Stimulated activated CD4-positive, alpha-beta T cell treated with anti-CD3 and anti-CD28 coated beads, Interleukin-12 subunit alpha, Interleukin-12 subunit beta, amount 100 ng/mL, for 48 hours (primary cell): ENCODE data around the gene USP28.
"Not testable (repeated sequence)": the region's sequence is repeated elsewhere in the genome, so short reads cannot be mapped to it uniquely, and the experiment has no call there.

Source experiments
- DNase-seq, 3 donors: peaks; one replicate each; pipeline ENCODE4 v3.0.0-alpha.2; 2020; ENCODE audit warnings: low read depth in 2 of 3, low spot score in 1 of 3

Gene USP28, protein sequence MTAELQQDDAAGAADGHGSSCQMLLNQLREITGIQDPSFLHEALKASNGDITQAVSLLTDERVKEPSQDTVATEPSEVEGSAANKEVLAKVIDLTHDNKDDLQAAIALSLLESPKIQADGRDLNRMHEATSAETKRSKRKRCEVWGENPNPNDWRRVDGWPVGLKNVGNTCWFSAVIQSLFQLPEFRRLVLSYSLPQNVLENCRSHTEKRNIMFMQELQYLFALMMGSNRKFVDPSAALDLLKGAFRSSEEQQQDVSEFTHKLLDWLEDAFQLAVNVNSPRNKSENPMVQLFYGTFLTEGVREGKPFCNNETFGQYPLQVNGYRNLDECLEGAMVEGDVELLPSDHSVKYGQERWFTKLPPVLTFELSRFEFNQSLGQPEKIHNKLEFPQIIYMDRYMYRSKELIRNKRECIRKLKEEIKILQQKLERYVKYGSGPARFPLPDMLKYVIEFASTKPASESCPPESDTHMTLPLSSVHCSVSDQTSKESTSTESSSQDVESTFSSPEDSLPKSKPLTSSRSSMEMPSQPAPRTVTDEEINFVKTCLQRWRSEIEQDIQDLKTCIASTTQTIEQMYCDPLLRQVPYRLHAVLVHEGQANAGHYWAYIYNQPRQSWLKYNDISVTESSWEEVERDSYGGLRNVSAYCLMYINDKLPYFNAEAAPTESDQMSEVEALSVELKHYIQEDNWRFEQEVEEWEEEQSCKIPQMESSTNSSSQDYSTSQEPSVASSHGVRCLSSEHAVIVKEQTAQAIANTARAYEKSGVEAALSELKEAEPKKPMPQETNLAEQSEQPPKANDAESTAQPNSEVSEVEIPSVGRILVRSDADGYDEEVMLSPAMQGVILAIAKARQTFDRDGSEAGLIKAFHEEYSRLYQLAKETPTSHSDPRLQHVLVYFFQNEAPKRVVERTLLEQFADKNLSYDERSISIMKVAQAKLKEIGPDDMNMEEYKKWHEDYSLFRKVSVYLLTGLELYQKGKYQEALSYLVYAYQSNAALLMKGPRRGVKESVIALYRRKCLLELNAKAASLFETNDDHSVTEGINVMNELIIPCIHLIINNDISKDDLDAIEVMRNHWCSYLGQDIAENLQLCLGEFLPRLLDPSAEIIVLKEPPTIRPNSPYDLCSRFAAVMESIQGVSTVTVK

DNA sequence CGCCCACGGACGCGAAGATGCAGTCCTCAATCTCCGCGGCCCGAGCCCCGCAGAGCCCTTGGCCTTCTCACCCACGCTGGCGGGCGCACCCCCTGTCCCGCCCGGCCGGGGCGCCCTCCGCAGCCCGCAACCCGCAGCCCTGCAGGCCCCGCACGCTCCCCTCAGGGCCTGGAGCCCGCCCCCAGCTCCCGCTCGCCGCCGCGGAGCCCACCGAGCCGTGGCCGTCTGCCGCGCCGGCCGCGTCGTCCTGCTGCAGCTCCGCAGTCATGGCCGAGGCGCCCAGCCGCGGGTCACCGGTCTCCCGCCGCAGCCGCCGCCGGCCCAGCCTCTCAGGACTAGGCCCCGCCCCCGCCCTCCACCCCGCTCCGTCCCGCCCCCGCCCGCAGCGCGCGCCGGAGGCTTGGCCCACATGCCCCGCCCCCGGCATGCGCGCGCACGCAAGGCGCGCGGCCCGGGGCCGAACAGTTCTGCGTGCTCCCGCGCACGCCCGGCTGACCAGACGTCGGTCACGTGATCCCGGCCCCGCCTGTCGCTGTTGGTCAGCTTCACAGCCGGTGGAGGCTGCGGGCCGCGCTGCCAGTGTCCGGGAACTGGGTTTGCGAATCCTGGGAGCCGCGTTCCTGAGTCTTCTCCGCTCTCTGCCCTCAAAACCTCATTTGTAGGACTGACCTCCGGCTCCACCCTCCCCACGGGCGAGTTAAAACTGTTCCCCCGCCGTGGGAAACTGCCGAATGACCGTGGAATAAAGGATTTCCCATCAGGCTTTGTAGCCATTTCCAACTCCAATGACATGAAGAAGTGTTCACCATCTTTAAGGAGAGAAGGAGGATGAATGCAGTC, at the start of gene USP28:
Gene USP28 (minus strand): TSS at position 339 of the 840 bp plus-strand sequence. CDS start 71 bp downstream, at position 268.
- peak; percentile 65 to 79 (median 66) for DNase-seq

DNA sequence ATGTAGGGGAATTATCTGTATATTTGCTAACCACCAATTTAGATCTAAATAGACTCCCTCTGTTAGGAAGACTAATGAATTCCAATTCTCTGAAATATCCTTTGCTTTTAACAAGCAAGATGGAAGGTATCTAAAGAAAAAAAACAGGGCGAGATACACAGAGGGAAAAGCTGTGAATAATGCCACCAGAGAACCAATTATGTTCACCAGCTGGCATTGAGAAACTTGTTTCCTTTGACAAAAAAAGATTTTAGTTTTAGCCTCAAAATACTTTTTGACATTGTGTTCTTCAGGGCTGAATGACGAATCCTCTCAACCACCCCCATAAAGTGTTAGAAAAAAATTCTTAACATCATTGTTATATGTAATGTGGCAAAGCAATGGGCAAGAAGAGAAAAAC, 48.2 kb upstream of the USP28 start:
- no peak for DNase-seq

DNA sequence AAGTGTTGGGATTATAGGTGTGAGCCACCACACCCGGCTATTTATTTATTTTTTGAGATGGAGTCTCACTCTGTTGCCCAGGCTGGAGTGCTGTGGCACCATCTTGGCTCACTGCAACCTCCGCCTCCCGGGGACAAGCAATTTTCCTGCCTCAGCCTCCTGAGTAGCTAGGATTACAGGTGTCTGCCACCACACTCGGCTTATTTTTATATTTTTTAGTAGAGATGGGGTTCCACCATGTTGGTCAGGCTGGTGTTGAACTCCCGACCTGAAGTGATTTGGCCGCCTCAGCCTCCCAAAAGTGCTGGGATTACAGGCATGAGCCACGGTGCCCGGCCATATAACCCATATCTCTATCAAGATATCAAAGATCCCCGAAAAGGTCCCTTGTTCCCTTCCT, 36.1 kb upstream of the USP28 start:
- DNase-seq, result not testable (repeated sequence)

DNA sequence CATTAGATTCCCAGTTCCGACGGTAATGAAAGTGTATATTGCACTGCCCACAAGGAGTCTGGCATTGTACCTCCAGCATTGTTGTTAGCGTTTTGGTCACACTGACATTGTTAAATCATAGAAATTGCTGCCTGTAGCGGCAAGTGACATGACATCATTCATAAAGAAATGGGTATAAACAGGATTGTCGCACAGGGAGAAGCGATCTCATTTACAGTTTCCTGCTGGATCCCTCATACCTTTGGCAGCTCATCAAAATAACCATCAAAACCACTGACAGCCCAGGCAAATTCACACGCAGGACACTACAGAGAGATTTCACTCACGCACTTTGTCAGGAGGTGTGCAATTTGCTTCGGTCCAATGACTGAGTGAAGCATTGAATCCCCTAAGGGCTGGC, 32.7 kb upstream of the USP28 start:
- no peak for DNase-seq

DNA sequence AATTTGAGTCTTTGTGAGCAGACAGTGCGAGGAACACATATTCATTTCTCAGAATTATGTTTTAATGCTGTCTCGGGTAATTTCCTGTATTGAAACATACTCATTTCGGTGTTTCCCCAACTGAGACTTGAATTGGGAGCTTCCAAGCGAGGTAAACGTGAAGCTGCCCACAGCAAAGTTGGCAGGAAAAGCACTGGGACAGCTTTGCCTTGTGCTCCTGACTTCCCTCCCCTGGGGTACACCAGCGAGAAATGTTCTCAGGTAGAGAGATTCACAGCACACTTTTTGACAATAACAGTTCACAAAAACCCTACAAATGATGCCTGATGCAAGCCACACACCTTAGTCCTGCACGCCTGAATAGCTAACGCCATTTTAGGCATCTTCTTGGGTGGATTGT, 32.3 kb upstream of the USP28 start:
- DNase-seq, result no peak

DNA sequence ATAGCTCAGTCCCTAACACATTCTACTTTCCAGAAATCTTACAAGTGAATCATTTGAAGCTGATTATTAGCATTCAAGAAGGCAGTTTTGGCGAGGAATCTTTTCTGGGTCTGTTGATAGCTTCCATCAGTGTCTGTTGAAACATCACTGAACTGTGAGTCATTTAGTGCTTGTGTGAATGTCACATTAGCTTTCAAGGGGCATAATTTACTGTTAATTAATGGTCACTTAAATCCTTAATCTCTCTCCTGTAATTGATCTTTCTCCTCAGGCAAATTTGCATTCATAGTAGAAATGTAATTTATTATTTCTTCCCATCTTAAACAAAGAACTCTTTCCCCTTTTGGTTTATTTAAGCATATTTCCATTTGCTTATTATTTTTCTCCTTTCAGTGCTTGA, 31.8 kb upstream of the USP28 start:
- no peak for DNase-seq

DNA sequence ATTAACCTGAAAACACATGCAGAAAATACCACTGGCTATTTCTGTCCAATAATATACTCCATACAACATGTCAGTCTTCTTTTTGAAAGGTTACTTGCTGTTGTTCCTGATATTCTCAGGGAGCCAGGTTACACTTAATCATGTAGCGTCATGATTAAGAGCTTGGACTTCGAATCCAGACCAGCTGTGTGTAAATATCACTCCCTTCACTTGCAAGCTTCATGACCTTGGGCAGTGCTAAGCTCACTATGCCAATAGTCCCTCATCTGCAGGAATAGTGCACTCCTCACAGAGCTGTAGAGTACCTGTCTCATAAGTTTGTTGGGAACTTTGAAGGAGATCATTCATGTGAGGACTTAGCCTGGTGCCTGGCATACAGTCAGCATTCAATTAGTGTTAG, 31.1 kb upstream of the USP28 start:
- no peak for DNase-seq

DNA sequence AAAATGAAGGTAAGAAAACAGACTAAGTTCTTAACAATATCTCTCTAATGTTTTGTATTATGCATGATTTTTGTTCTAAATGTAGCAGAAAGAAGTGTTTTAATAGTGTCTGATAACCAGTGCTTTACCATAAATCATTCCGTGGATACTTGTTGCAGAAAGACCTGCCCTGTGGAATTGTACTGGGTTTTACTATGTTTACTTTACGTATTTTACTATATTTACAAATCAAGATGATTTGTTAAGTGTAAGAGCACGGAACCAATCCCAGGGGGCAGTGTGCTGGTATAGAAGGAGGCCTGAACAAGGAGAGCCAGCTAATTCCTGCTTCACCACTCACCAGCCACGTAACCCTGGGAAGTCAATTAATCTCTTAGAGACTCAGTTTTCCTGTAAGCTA, 30.7 kb upstream of the USP28 start:
- no peak for DNase-seq

DNA sequence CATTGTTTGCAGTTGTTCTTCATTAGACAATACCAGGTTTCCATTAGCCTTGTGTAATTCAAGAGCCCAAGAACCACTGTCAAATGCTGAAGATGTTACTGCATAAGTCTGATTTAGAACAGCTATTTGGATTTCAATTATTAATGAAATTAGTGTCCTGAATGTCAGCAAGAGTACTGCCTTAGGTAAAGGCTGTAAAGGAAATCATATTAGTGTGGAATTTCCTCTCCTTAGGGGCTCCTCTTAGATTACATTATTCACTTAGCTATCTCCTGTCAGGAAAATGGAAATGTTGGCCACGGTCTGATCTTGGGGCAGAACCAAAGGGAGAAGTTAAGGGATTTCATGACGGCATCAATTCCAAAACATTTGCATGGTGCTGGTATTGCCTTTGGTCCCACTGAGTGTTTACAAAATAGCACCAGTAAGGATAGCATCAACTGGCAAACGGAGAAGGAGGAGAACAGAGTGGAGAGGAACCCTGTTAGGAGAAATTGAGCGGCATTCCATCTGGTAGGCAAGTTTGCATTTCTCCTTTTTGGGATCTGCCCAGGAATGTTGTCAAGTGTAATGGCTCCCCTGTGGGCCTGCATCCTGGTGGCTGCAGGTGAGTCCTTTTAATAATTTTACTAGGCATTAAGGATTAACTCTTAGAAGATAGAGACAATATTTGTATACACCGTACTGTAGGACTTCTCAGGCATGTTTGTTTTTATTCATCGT, 29.2 kb upstream of the USP28 start, which contains the start of gene HTR3B:
Gene HTR3B (plus strand): TSS at position 418 of the 723 bp plus-strand sequence. CDS start 138 bp downstream, at position 556.
- no peak for DNase-seq

DNA sequence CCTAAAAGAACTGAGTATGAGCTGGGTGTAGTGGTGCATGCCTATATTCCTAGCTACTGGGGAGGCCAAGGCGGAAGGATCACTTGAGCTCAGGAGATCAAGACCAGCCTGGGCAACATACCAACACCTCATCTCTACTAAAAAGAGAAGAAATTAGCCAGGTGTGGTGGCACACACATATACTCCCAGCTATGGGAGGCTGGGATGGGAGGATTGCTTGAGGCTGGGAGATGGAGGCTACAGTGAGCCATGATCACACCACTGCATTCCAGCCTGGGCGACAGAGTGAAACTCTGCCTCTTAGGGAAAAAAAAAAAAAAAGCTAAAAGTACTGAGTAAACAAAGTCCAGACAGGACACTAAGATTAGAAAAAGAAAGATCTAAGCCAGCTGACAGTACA, 25.8 kb upstream of the USP28 start:
- DNase-seq, result no peak

DNA sequence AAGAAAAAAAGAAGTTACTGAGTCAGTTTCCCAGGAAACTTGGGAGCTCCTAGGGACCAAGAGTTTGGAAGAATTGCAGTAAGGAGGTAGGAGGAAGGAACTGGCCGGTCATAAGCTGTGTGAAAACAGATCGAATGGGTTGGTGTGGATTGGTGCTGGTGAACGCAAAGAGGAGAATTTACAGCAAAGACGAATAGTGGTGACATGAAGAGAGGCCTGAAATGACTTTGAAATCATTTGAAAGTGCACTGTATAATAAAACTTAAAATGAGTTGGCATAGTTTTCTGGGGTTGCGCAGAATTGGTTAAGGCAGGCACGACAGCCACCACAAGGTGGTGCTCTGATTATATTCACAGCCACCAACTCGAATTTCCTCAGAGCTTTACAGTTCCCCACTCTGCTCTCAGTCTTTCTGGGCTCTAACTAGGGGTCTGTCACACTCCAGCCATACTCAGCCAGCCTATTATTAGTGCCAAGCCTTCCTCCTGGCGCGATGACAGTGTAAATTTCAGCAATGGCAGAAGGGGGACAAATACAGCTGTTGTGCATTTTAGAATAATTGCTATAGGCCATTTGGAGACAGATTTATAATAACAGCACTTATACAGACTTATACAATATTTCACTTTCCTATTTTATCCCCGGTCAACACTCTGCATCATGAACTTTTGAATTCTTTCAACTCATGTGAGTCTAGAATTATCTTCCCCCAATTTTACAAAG, 20.9 kb upstream of the USP28 start:
- DNase-seq, result no peak

DNA sequence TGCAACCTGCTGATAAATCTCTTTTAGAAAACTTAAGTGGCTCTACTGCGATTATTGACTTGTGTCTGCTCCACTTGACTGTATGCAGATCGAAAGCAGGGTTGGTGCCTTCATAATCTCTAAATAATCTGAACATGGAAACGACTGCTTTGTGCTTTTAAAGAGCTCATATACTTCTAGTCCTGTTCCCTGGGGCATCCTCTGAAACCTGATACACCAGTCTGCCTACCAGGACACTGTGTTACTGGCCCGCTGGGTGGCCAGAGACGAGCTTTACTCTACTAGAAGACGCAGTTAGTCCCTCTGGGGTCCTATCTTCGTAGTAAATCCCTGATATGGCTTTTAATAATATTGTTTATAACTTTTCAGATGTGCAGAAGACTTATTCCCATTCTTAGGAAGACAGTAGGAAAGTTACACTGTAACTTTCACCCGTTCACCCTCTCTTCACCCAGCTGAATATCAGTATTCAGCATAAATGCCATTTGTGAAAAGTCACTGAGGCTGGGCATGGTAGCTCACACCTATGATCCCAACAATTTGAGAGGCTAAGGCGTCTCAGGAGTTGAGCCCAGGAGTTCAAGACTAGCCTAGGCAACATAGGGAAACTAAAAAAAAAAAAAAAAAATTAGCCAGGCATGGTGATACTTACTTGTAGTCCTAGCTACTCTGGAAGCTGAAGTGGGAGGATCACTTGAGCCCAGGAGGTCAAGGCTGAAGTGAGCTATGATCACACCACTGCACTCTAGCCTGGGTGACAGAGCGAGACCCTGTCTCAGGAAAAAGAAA, 20.2 kb upstream of the USP28 start:
- DNase-seq, result no peak

DNA sequence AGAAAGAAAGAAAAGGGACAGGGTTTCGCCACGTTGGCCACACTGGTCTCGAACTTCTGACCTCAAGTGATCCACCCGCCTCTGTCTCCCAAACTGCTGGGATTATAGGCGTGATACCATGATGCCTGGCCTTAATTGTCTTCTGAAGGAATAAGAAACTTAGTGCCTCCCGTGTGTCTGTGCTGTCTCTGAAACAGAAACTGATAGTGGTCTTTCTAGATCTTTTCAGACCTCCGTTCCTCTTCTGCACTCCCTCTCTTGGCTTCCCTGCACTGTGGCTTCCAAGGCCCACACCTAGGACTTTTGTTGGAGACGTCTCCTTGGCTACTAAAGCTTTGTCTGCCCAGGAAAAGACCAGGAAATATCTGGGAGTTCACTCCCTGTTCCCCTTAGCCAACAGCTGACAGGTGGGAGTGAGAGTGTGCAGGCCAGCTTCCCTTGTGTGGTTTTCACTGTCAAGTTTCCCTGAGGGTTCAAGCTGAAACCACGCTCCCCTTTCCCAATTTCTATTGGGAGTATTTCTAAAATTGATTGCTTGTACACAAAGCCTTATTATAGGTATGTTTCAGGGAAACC, 19.1 kb upstream of the USP28 start:
- no peak for DNase-seq

DNA sequence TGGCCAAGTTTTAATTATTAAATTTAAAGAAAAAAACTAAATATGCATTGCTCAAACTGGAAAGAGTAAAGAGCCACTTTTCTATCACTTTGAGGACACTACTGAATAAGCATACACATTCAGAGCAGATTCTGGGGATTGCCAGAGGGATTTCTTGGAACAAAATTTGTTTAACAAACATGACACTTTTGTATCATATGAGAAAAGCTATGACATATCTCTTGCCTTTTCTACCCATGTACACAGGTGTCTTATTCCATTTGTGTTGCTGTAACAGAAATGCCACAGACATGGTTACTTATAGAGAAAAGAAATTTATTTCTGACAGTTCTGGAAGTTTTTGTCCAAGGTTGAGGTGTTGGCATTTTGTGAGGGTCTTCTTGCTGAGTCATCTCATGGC, 13.5 kb upstream of the USP28 start:
- DNase-seq, result no peak

DNA sequence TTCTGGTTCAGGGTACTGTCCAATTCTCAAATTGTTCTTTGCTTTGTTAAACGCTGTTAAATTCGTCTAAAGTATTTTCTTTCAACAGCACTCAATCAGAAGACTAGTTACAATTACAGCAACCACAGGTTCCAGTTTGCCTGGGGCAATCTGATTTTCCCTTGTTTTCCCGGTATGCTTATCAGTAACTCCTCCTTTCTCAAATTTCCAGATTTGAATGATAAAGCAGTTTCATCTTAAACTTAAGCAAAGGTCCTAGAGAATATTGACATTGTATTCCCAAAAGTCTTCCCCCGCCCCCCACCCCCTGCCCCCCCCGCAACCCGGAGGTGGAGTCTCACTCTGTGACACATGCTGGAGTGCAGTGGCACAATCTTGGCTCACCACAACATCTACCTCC, 10.5 kb upstream of the USP28 start:
- no peak for DNase-seq

DNA sequence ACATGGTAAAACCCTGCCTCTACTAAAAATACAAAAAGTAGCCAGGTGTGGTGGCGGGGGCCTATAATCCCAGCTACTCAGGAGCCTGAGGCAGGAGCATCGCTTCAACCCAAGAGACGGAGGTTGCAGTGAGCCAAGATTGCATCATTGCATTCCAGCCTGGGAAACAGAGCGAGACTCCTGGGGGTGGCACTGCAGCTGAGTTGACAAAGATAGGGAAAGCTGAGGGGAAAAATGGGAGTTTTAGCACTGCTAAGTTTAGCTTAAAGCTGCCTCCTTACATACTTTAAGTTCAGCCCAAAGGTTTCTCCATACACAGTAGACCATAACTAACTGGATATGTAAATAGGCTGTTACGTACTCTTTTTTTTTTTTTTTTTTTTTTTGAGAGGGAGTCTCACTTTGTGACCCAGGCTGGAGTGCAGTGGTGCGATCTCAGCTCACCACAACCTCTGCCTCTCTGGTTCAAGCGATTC, 9.0 kb upstream of the USP28 start:
- no peak for DNase-seq

DNA sequence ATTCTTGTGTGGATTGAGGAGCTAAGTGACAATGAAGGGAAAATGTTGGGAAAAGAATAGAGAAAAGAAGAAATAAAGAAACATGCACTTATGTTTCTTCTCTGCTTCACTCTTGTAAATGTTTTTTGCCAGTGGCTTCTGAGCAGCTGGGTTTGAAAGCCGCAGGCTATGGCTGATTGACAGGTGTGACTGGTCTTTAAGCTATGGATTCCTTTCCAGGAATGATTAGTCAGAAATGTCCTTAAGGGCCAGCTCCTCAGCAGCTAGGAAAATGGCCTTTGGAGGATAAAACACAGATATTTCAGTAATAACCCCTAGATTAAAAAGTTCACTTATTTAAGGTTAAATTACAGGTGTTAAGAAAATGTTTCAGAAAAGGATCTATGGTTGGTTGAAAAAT, 6.5 kb upstream of the USP28 start:
- DNase-seq, result no peak

DNA sequence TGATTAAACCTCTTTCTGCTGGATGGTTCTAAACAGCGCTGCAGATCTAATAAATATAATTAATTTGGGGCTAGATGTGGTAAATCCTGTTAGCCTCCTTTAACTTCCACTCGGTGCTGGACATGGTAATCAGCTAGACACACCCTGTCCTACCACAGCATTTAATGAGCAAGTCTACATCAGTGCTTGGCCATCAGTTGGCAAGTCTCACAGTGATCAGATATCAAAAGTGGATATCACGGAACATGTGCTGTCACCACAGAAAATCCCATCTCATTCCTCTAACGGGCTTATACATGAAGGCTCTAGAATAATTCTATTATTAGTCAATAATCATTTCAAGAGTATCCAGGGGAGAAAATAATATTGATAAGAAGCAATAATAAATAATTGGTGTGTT, 5.6 kb upstream of the USP28 start:
- DNase-seq, result no peak
